ENCODE measurements around the gene TMEM248. TPM values are rescaled to one million over a fixed set of nuclear protein-coding genes. Genes with fewer than 3 reads are reported as not detected.
"Not testable (repeated sequence)": the region's sequence is repeated elsewhere in the genome, so short reads cannot be mapped to it uniquely, and the experiment has no call there.

Gene TMEM248
- total RNA-seq, 4 donors from 2014 or later, result 98.1 to 111 (median 108) TPM

DNA sequence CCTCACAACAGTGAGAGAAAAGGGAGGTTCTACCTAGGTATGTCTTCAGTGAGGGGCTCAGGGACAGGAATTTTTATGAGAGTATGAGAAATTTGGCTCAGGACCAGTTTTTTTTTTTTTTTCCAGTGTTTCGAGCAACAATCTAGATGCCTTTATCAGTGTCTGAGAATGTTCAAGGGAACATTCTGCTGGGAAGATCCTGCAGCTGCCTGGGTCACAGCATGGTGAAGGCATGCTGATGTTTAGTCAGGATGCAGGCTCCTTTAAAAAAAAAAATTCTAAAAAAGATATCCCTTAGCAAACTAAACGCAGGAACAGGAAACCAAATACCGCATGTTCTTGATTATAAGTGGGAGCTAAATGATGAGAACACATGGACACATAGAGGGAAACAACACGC lies 43.4 kb downstream of the TMEM248 start:
- TF ChIP-seq, protein P1, sequence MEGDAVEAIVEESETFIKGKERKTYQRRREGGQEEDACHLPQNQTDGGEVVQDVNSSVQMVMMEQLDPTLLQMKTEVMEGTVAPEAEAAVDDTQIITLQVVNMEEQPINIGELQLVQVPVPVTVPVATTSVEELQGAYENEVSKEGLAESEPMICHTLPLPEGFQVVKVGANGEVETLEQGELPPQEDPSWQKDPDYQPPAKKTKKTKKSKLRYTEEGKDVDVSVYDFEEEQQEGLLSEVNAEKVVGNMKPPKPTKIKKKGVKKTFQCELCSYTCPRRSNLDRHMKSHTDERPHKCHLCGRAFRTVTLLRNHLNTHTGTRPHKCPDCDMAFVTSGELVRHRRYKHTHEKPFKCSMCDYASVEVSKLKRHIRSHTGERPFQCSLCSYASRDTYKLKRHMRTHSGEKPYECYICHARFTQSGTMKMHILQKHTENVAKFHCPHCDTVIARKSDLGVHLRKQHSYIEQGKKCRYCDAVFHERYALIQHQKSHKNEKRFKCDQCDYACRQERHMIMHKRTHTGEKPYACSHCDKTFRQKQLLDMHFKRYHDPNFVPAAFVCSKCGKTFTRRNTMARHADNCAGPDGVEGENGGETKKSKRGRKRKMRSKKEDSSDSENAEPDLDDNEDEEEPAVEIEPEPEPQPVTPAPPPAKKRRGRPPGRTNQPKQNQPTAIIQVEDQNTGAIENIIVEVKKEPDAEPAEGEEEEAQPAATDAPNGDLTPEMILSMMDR (IDR thresholded peaks at IDR 0.05), result no peak
- DNase-seq (ENCODE audit: low spot score) (no peak), ATAC-seq (ENCODE audit: low FRiP score) (no peak)

DNA sequence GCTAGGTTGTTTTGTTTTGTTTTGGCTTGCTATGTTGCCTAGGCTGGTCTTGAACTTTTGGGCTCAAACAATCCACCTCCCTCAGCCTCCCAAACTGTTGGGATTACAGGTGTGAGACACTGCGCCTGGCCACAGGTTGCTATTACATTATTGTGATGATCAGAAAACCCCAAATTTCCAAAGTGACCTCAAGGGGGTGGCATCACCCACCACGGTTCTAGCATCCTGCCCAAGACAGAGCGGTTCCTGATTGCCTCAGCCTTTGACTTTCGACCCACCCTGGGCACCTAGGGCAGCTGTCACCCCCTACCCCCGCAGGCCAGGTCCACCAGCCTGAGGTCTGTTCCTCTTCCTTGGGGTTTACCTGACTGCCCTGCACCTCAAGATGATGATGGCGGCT lies 46.0 kb downstream of the TMEM248 start:
- TF ChIP-seq, protein P1 (IDR thresholded peaks at IDR 0.05), result no peak
- DNase-seq (ENCODE audit: low spot score), result no peak
- no peak for ATAC-seq (ENCODE audit: low FRiP score)

DNA sequence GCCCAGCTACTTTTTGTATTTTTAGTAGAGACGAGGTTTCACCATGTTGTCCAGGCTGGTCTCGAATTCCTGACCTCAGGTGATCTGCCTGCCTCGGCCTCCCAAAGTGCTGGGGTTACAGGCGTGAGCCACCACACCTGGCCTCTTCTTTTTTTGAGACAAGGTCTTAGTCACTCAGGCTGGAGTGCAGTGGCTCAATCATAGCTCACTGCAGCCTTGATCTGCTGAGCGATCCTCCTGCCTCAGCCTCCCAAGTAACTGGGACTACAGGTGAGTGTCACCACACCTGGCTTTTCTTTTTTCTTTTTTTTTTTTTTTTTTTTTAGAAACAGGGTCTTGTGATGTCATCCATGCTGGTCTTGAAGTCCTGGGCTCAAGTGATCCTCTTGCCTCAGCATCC lies 48.0 kb downstream of the TMEM248 start:
- not testable (repeated sequence) for ATAC-seq (ENCODE audit: low FRiP score); DNase-seq (ENCODE audit: low spot score)

DNA sequence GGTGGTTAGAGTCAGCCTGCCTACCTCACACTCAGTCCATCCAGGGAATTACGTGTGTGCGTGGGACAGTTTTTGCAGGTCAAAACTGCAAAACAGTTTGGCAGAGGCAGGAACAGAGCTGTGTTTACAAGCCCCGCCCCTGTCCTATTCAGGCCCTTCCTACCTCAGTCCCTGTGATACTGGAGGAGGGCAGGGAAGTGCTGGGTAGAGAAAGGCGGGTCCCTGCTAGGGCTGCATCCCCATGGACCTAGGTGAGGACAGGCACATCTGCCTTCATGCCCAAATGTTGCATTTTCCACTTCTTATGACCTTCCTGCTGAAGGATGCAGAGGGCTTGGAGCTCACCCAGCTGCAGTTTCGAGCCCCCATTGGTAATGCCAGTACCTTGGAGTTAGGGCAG lies 49.3 kb downstream of the TMEM248 start:
- DNase-seq (ENCODE audit: low spot score) (no peak), ATAC-seq (ENCODE audit: low FRiP score) (no peak)
- TF ChIP-seq, protein P1 (IDR thresholded peaks at IDR 0.05), result no peak

DNA sequence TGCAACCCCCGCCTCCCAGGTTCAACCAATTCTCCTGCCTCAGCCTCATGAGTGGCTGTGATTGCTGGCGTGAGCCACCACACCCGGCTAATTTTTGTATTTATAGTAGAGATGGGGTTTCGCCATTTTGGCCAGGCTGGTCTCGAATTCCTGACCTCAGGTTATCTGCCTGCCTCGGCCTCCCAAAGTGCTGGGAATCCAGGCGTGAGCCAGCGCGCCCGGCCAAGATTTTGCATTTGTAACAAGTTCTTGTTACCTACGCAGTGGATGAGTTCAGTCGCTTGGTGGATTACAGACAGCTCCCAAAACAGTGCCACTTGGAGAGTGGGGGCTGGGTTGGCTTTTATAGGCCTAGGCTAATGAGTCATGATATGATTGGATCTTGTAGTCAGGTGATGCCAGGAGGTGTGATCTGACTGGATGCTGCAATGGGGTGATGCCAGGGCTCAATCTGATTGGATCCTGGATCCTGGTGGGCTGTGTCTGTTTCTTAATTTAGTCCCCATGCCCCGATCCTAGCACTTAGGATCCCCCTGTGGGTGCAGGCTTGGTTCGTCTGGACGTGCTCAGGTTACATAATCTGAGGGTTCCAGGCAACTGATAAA lies 54.1 kb downstream of the TMEM248 start:
- ATAC-seq (ENCODE audit: low FRiP score) (no peak), DNase-seq (ENCODE audit: low spot score) (no peak)
- TF ChIP-seq, protein P1 (IDR thresholded peaks at IDR 0.05), result no peak

DNA sequence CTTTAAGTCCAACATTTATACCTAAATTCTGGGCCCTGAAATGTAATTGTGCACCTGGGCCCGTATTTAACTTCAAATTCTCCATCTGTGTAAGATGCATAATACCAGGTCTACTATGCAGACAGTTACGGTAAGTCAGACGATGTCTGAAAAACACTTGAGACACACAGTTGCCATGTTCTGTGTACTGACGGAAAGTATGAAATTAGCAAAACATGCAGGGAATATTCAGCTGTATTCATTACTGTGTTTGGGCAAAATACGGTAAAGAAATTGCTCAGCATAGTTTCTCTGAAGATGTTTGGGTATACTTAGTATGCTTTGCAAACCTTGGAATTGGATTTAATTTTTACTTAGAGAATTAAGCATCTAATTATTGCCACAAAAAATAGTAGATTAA lies 57.3 kb downstream of the TMEM248 start:
- not testable (repeated sequence) for DNase-seq (ENCODE audit: low spot score); ATAC-seq (ENCODE audit: low FRiP score)

DNA sequence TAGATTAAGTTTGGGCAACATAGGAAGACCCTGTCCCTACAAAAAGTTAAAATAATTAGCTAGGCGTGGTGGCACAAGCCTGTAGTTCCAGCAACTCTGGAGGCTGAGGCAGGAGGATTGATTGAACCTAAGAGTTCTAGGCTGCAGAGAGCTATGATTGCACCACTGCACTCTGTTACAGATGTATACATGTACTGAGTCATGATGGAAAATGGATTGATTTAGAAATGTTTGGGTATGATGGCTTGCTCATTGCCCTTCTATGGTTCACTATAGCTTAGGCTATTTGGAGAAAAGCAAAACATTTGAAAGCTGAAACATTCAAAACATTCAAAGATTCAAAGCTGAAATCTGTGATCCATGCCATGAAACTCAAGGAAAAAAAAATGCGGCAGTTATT lies 58.0 kb downstream of the TMEM248 start:
- DNase-seq (ENCODE audit: low spot score); ATAC-seq (ENCODE audit: low FRiP score): not testable (repeated sequence)

DNA sequence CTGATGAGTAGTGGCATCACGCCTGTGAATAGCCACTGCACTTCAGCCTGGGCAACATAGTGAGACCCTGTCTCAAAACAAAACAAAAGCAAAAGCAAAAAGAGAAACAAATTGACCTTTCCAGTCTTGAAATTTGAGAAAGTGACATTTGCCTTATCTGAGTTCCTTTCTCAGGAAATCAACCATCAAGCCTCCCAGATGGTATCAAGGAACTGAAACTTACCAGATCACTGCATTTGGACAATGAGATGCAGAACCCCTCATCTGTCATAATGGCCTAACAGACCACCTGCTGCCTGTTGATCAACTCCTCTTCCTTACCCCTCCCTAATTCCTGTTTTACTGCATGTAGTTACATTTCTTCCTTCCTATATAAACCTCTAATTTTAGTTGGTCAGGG lies 59.3 kb downstream of the TMEM248 start:
- not testable (repeated sequence) for ATAC-seq (ENCODE audit: low FRiP score); DNase-seq (ENCODE audit: low spot score)

DNA sequence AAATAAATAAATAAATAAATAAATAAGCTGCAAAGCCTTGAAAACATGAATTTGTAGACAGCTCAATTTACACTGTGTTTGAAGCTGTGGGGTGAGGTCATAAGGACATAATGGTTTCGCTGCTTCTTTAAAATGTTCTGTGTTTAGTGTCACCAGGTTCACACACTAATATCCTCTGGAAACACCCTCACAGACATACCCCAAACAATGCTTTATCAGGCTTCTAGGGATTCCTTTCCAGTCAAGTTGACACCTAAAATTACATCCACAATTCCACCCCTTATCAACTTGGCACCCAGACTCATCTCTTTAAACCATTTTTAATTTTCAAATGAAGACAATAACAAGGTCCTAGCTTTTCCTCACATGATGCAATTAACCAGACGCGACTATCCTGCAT lies 68.5 kb downstream of the TMEM248 start:
- not testable (repeated sequence) for ATAC-seq (ENCODE audit: low FRiP score); DNase-seq (ENCODE audit: low spot score)

DNA sequence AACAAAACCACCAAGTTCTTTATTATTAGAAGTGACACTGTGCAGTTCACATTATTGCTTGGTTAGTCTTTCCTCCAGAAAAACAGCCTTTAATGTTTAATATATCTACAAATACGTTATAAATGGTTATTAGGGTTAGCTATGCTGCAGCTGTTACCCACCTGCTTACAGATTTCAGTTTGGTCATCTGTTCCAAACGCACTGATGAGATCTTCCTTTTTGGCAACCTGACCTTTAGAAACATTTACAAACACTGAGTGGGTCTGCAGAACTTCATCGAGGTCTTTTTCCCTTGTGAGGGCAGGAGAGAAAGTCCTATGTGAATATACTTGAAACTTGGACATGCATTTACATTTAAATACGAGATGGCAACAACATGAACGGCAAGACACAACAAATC lies 73.0 kb downstream of the TMEM248 start:
- not testable (repeated sequence) for DNase-seq (ENCODE audit: low spot score); ATAC-seq (ENCODE audit: low FRiP score)

DNA sequence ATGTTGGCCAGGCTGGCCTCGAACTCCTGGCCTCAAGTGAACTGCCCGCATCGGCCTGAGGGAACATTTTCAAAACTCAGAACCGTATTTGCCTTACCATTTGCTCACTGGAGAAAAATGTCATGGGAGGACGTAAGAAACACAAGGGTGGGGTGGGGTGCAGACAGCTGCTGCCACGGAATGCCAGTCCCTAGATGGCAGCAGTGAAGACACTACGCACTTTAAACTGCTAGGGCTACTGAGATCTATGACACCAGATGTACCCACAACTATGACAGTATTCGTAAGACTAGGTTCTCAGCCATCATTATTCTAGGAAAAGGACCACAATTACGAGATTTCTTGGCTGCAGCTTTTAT lies 73.6 kb downstream of the TMEM248 start:
- peak; percentile 65 for ATAC-seq (ENCODE audit: low FRiP score)
- DNase-seq (ENCODE audit: low spot score), result not testable (repeated sequence)

DNA sequence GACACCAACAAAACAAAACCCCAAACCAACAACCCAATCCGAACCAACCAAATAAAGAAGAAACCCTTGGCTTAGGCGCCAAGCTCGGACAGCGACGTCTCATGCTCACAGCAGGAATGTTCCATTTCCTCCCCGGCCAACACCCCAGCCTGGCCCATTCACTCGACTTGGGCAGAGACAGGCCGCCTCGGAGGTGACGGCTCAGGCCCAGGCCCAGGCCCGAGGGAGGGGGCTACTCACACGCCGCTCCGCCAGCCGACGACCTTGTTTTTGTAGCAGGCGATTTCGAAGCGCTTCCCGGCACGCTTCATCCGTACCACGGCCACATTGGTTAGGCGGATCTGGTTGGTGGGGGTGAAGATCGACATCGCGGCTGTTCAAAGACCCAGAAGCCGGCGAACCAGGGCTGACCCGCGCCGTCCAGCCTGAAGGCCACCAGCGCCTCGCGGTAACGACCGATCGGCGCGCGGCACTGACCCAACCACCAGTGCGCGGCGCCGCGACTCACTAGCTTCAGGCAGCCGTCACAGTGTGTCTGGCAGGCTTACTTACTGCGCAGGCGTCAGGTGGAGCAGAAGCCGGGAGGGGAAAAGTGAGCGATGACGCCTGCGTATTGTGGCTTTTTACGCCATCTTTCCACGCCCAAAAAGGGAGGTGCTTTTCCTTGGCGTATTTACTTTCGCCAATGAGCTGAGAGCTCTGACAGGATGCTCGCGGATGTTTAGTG lies 74.2 kb downstream of the TMEM248 start, which contains the start of gene SBDS:
Gene SBDS, minus strand, starts transcription at position 537 of the 727 bp plus-strand sequence. Its CDS starts 169 bp downstream, at position 368.
- DNase-seq (ENCODE audit: low spot score), result peak; percentile 81
- peak; percentile 84 for ATAC-seq (ENCODE audit: low FRiP score)

DNA sequence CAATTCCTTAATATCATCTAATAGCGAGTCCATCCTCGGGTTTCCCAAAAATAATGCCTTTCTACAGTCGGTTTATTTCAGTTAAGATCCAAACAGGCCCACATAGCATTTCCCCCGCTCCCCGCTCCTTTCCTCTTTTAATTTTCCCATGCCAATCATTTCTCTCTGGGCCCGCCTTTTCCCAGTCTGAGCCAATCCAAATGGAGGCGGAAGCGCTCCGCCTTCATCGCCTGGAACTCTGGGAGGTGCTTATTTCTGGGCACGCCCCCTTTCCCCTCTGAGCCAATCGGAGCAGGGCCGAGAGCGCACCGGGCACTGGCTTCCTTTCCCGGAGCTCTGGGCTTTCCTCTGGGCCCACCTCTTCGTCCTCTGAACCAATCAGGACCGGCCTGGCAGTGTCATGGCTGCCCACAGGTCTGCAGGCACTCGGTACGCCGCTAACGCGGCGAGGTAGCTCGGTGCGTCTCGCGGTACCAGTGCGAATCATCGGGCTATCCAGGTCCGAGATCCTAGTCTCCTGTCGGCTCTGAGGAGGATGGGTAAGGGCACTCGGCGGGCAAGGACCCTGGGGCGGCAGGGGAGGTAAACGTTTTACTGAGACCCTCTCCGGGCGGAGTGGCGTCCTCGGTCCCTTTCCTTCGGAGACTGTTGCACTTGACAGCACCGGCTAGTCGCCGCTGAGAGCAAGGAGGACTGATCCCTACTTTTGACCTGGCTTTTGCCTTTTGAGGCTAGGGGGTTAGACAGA lies 75.6 kb downstream of the TMEM248 start, which contains the start of gene TYW1:
Gene TYW1, plus strand, starts transcription at position 390 of the 748 bp plus-strand sequence. Its CDS starts 146 bp downstream, at position 536.
- DNase-seq (ENCODE audit: low spot score) (peak; percentile 98), ATAC-seq (ENCODE audit: low FRiP score) (peak; percentile 98)
